B cell (primary cell): ENCODE data around the gene SLC39A11. TPM values are rescaled to one million over a fixed set of nuclear protein-coding genes. Genes with fewer than 3 reads are reported as not detected.

Source experiments
- ATAC-seq: fragments of 200-7000 bp; cut with Tn5 transposase; one replicate; pipeline ENCODE4 v1.10.0; 2021; ENCODE audit warnings: low read depth, mild to moderate bottlenecking, moderate number of reproducible peaks, moderate library complexity
- CTCF ChIA-PET: fragments of 350-600 bp; sonication (Branson Sonifier 250); formaldehyde crosslinking; loops from one replicate; lab custom pipeline; 2021; ENCODE audit warnings: antibody characterized with exemption, inconsistent platforms; lab: Charles Lee
- POLR2A ChIA-PET: fragments of 350-600 bp; sonication (Branson Sonifier 250); formaldehyde crosslinking; loops from one replicate; lab custom pipeline; 2021; ENCODE audit warnings: antibody characterized with exemption; lab: Charles Lee
- DNase-seq: peaks from one replicate; pipeline ENCODE4 v3.0.0; 2013
- H2AFZ ChIP-seq: 2 replicates; pipeline ENCODE4 v1.6.1; 2012; ENCODE audit warnings: mild to moderate bottlenecking, low read depth, low read length; ENCODE audit not compliant: insufficient read depth, poor library complexity, severe bottlenecking
- H3K27ac ChIP-seq, 2 donors: 1 replicate in 1 of 2; 2 replicates in 1 of 2; pipeline ENCODE4 v1.5.1; 2012 to 2013; ENCODE audit warnings: low read length in 2 of 2, mild to moderate bottlenecking in 2 of 2, moderate library complexity in 1 of 2
- H3K27me3 ChIP-seq, 4 experiments: fragments of 200-600 bp in 1 of 4; sonication (generic) in 1 of 4; replicated peaks in 1 of 4; 1 replicate in 2 of 4; 2 replicates in 2 of 4; pipeline versions ENCODE4 v1.6.1 to v1.7.0; 2013 to 2016; ENCODE audit warnings: low read length in 3 of 4, mild to moderate bottlenecking in 2 of 4, mixed read lengths in 1 of 4, moderate library complexity in 1 of 4; ENCODE audit not compliant: insufficient read depth in 4 of 4, control insufficient read depth in 3 of 4; ENCODE audit errors: control extremely low read depth in 1 of 4
- H3K36me3 ChIP-seq, 2 experiments: replicated peaks in 1 of 2; 1 replicate in 1 of 2; 2 replicates in 1 of 2; pipeline versions ENCODE4 v1.6.1 to v1.7.1; 2013; ENCODE audit warnings: low read length in 1 of 2; ENCODE audit not compliant: insufficient read depth in 2 of 2, control insufficient read depth in 1 of 2; ENCODE audit errors: control extremely low read depth in 1 of 2, extremely low read depth in 1 of 2
- H3K4me1 ChIP-seq, 2 donors: fragments of 200-600 bp in 1 of 2; sonication (generic) in 1 of 2; 1 replicate in 1 of 2; 2 replicates in 1 of 2; pipeline versions ENCODE4 v1.5.1 to v1.6.1; 2013 to 2017; ENCODE audit warnings: low read length in 2 of 2; ENCODE audit not compliant: control insufficient read depth in 2 of 2, insufficient read depth in 2 of 2
- H3K4me2 ChIP-seq: replicated peaks from 2 replicates; pipeline ENCODE3; 2012; ENCODE audit warnings: mild to moderate bottlenecking, low read depth, low read length; ENCODE audit not compliant: poor library complexity, severe bottlenecking
- H3K4me3 ChIP-seq, 5 experiments: fragments of 200-600 bp in 1 of 5; sonication (generic) in 1 of 5; 1 replicate in 3 of 5; 2 replicates in 2 of 5; pipeline versions ENCODE4 v1.5.1 to v1.7.0; 2011 to 2016; ENCODE audit warnings: low read length in 4 of 5, mild to moderate bottlenecking in 4 of 5, low read depth in 2 of 5, control low read depth in 1 of 5, moderate library complexity in 1 of 5; ENCODE audit not compliant: insufficient read depth in 1 of 5; ENCODE audit errors: control extremely low read depth in 1 of 5, extremely low read depth in 1 of 5
- H3K79me2 ChIP-seq: fragments of 200-600 bp; sonication (generic); one replicate; pipeline ENCODE4 v1.6.0; 2016; ENCODE audit warnings: low read length; ENCODE audit not compliant: control insufficient read depth, insufficient read depth
- H3K9ac ChIP-seq: fragments of 200-600 bp; sonication (generic); 2 replicates; pipeline ENCODE4 v1.6.1; 2017; ENCODE audit warnings: mild to moderate bottlenecking, low read length, moderate library complexity
- H3K9me3 ChIP-seq, 3 donors: one replicate each; pipeline versions ENCODE4 v1.6.1 to v1.7.1; 2013; ENCODE audit warnings: low read length in 2 of 3; ENCODE audit not compliant: control insufficient read depth in 2 of 3, insufficient read depth in 1 of 3; ENCODE audit errors: control extremely low read depth in 1 of 3
- H4K20me1 ChIP-seq: 2 replicates; pipeline ENCODE4 v1.6.0; 2012; ENCODE audit warnings: mild to moderate bottlenecking, low read length; ENCODE audit not compliant: insufficient read depth, control insufficient read depth, poor library complexity, severe bottlenecking
- H3K27ac Mint-ChIP-seq: one replicate; pipeline ENCODE4 v1.8.0; 2021; ENCODE audit warnings: mixed read lengths
- H3K27me3 Mint-ChIP-seq: one replicate; pipeline ENCODE4 v1.8.0; 2021; ENCODE audit warnings: mixed read lengths
- H3K4me1 Mint-ChIP-seq: one replicate; pipeline ENCODE4 v1.8.0; 2021; ENCODE audit warnings: mixed read lengths
- H3K4me3 Mint-ChIP-seq: one replicate; pipeline ENCODE4 v1.8.0; 2021; ENCODE audit warnings: mixed read lengths
- H3K9me3 Mint-ChIP-seq: one replicate; pipeline ENCODE4 v1.8.0; 2022; ENCODE audit warnings: mixed read lengths; ENCODE audit not compliant: insufficient read depth
- CTCF ChIP-seq: fragments of 200-600 bp; IDR thresholded peaks from one replicate; pipeline ENCODE4 v1.8.0; 2022; ENCODE audit warnings: antibody characterized with exemption, mild to moderate bottlenecking
- EZH2 ChIP-seq: IDR thresholded peaks from 2 replicates; pipeline ENCODE4 v1.6.1; 2012; ENCODE audit warnings: borderline replicate concordance, low read depth, mild to moderate bottlenecking, moderate library complexity, low read length; ENCODE audit not compliant: insufficient read depth, poor library complexity, severe bottlenecking
- WGBS: methylation state at CpG from one replicate; pipeline ENCODE4 v1.1.5; 2013; ENCODE audit warnings: missing lambda C conversion rate; ENCODE audit not compliant: insufficient coverage; 5-methylcytosine and 5-hydroxymethylcytosine counted together
- intact Hi-C: fragments of 100-400 bp; cut with micrococcal nuclease; formaldehyde crosslinking; loops from one replicate; pipeline ENCODE4 v1.10.0; 2022
- polyA plus RNA-seq: library from polyadenylated mRNA; depleted of rRNA; stranded (reverse); fragments of >200 nt; gene quantifications from 2 replicates; pipeline ENCODE4 v1.2.3, GENCODE V29; 2012
- total RNA-seq, 2 donors: library from RNA; stranded (reverse); fragments of 120-200 nt in 1 of 2; gene quantifications; 1 replicate in 1 of 2; 2 replicates in 1 of 2; pipeline versions ENCODE4 v1.2.3 to v1.2.4, GENCODE V29; 2013 to 2022

The SLC39A11 gene
- total and polyA plus RNA-seq, 2 donors (not counting 1 experiment from before 2014, with no cell fraction given): 6.9 to 39.6 TPM

GRCh38 chr17:73119631-73120030 is 27.1 kb upstream of the SLC39A11 start:
- Histone ChIP-seq H4K20me1 (no peaks in the 10 kb centered on the region), H3K27ac (no peak overlapping the region), H3K4me2 (no peak overlapping the region), H3K79me2 (no peaks in the 10 kb centered on the region), H2AFZ (no peak overlapping the region), H3K27me3 (no peaks in the 10 kb centered on the region), H3K4me3 (no peak overlapping the region), H3K36me3 (no peaks in the 10 kb centered on the region), H3K9ac (no peak overlapping the region), H3K9me3 (peaks cover 0 to 2% (median 0%) of the 10 kb centered on the region in 3 donors), H3K4me1 (no peaks in the 10 kb centered on the region)
- CTCF ChIA-PET: no interaction called here
- H3K9me3 Mint-ChIP-seq: peaks cover 4% of the 10 kb centered on the region
- no peak for ATAC-seq
- H3K27ac Mint-ChIP-seq: no peak overlapping the region
- DNase-seq: no peak
- intact Hi-C loops: no loop called here
- H3K4me3 Mint-ChIP-seq: no peak overlapping the region
- no peaks in the 10 kb centered on the region for H3K4me1 Mint-ChIP-seq
- WGBS: 94% methylated on average over 8 of the region's 10 CpGs
- peaks cover 12% of the 10 kb centered on the region for H3K27me3 Mint-ChIP-seq
- POLR2A ChIA-PET: interaction anchor here (0.6 kb wide), 1 partner anchor 22 kb away, joined by 3 read pairs; no protein-coding TSS in a partner anchor
- no peak for TF ChIP-seq EZH2
- no peak for TF ChIP-seq CTCF

GRCh38 chr17:73118951-73119391 is 26.5 kb upstream of the SLC39A11 start:
- ChIA-PET POLR2A (interaction anchor here (0.6 kb wide), 1 partner anchor 22 kb away, joined by 3 read pairs; no protein-coding TSS in a partner anchor), CTCF (no interaction called here)
- Histone ChIP-seq H3K9me3 (peaks cover 0 to 2% (median 0%) of the 10 kb centered on the region in 3 donors), H3K27me3 (no peaks in the 10 kb centered on the region), H3K79me2 (no peaks in the 10 kb centered on the region), H3K9ac (no peak overlapping the region), H4K20me1 (no peaks in the 10 kb centered on the region), H3K36me3 (no peaks in the 10 kb centered on the region), H3K4me2 (no peak overlapping the region), H3K4me3 (no peak overlapping the region), H3K4me1 (no peaks in the 10 kb centered on the region), H3K27ac (no peak overlapping the region), H2AFZ (no peak overlapping the region)
- H3K9me3 Mint-ChIP-seq: peaks cover 4% of the 10 kb centered on the region
- H3K27ac Mint-ChIP-seq: no peak overlapping the region
- no peak for ATAC-seq
- 57% methylated on average over 1 of the region's 5 CpGs for WGBS
- H3K4me1 Mint-ChIP-seq: no peaks in the 10 kb centered on the region
- no peak overlapping the region for H3K4me3 Mint-ChIP-seq
- DNase-seq: no peak
- TF ChIP-seq EZH2: no peak
- peaks cover 12% of the 10 kb centered on the region for H3K27me3 Mint-ChIP-seq
- intact Hi-C loops: no loop called here
